Breast epithelium (tissue), 3 donors: Measurements from ENCODE around the gene FEM1B.

Source experiments
- CTCF ChIP-seq, 3 donors: fragments of 450-650 bp; IDR thresholded peaks; one replicate each; pipeline ENCODE4 v1.5.1; 2016 to 2017; ENCODE audit warnings: antibody characterized with exemption in 3 of 3, mild to moderate bottlenecking in 3 of 3, moderate library complexity in 3 of 3
- POLR2A ChIP-seq: fragments of 450-650 bp; IDR thresholded peaks from one replicate; pipeline ENCODE4 v1.6.1; 2016; ENCODE audit warnings: antibody characterized with exemption, mild to moderate bottlenecking, moderate library complexity
- POLR2AphosphoS5 ChIP-seq, 3 donors: sonication (generic); formaldehyde crosslinking; IDR thresholded peaks; one replicate each; pipeline ENCODE4 v1.6.1; 2017; ENCODE audit warnings: antibody characterized with exemption in 3 of 3

GRCh38 chr15:68230157-68231100 is 47.1 kb upstream of the FEM1B start:
- TF ChIP-seq CTCF (IDR thresholded peaks at IDR 0.05) (no peak), POLR2A (no peak), POLR2AphosphoS5 (IDR thresholded peaks at IDR 0.05) (no peak)
